DOHH2 (cell line): ENCODE measurements around the gene PAX6.

ENCODE experiments used
- EZH2phosphoT487 ChIP-seq: fragments of 200-600 bp; sonication (generic); IDR thresholded peaks from 2 replicates; pipeline ENCODE4 v1.6.1; 2017; ENCODE audit warnings: borderline replicate concordance, mild to moderate bottlenecking, antibody characterized with exemption, low read length, moderate library complexity, mixed read lengths
- TF ChIP-seq, protein P1 (sequence below): fragments of 200-600 bp; sonication (generic); IDR thresholded peaks from one replicate; pipeline ENCODE4 v1.5.1; 2014; ENCODE audit warnings: antibody characterized with exemption, mild to moderate bottlenecking, low read depth, low read length; ENCODE audit not compliant: poor library complexity, severe bottlenecking

DNA sequence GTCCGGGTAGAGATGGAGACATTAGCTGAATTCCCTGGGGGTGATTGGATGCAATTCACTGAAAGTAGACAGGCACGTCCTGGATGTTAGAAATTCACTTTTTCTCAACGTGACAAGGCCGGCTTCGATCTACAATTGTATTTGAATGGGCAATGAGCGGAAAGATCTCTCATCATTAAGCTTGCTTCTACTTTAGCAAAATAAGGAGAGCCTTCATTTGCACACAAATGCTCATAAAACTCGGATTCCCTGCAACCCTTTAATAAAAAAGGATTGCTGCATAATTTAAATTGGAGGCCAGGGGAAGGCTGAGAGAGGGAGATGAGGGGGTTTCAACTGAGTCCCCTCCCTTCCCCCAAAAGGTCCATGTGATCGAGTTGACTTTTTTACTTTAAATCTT is 10.6 kb upstream of the PAX6 start:
- TF ChIP-seq, protein P1, sequence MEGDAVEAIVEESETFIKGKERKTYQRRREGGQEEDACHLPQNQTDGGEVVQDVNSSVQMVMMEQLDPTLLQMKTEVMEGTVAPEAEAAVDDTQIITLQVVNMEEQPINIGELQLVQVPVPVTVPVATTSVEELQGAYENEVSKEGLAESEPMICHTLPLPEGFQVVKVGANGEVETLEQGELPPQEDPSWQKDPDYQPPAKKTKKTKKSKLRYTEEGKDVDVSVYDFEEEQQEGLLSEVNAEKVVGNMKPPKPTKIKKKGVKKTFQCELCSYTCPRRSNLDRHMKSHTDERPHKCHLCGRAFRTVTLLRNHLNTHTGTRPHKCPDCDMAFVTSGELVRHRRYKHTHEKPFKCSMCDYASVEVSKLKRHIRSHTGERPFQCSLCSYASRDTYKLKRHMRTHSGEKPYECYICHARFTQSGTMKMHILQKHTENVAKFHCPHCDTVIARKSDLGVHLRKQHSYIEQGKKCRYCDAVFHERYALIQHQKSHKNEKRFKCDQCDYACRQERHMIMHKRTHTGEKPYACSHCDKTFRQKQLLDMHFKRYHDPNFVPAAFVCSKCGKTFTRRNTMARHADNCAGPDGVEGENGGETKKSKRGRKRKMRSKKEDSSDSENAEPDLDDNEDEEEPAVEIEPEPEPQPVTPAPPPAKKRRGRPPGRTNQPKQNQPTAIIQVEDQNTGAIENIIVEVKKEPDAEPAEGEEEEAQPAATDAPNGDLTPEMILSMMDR = no peak
- no peak for TF ChIP-seq EZH2phosphoT487
